Suprapubic skin (tissue), 4 donors: ENCODE data around the gene SMTNL2.

Experiments
- EP300 ChIP-seq: sonication (generic); formaldehyde crosslinking; IDR thresholded peaks from one replicate; pipeline ENCODE4 v1.6.1; 2017; ENCODE audit warnings: antibody characterized with exemption
- POLR2A ChIP-seq, 2 donors: fragments of 450-650 bp; IDR thresholded peaks; one replicate each; pipeline ENCODE4 v1.6.1; 2017; ENCODE audit warnings: antibody characterized with exemption in 2 of 2, mild to moderate bottlenecking in 2 of 2, moderate library complexity in 2 of 2
- POLR2AphosphoS5 ChIP-seq, 3 donors: sonication (generic); formaldehyde crosslinking; IDR thresholded peaks; one replicate each; pipeline ENCODE4 v1.6.1; 2017; ENCODE audit warnings: antibody characterized with exemption in 3 of 3
- TF ChIP-seq, protein P1 (sequence below), 2 donors: fragments of 200-600 bp in 1 of 2; fragments of 450-650 bp in 1 of 2; sonication (generic) in 1 of 2; IDR thresholded peaks; one replicate each; pipeline ENCODE4 v1.5.1; 2016 to 2019; ENCODE audit warnings: antibody characterized with exemption in 2 of 2, mild to moderate bottlenecking in 1 of 2, moderate library complexity in 1 of 2

DNA sequence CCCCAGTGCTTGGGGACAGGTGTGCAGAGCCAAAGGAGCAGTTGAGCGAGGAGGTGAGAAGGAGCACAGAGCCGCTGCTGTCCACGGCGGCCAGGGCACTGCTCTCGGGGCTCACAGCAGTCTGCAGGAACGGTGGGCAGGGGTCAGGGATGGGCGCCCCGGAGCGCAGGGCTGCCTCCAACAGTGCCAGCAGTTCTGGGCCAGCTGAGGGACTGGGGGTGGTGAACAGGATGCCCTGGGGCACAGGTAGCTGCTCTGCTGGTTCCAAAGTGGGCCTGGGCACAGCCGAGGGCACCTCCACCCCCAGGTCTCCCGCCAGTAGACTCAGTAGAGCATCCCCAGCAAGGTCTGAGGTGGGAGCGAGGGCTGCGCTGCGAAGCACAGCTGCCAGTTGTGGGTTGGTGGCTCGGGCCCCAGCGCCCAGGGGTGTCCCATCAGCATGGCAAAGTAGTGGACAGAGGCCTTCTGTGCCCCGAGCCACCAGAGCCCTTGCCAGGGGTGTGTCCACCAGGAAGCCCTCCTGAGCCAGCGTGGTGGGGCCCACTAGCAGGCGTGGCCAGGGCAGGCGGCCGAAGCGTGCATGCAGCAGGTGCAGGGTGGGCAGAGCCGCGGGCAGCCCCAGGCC, 25.9 kb upstream of the SMTNL2 start:
- TF ChIP-seq, protein P1, sequence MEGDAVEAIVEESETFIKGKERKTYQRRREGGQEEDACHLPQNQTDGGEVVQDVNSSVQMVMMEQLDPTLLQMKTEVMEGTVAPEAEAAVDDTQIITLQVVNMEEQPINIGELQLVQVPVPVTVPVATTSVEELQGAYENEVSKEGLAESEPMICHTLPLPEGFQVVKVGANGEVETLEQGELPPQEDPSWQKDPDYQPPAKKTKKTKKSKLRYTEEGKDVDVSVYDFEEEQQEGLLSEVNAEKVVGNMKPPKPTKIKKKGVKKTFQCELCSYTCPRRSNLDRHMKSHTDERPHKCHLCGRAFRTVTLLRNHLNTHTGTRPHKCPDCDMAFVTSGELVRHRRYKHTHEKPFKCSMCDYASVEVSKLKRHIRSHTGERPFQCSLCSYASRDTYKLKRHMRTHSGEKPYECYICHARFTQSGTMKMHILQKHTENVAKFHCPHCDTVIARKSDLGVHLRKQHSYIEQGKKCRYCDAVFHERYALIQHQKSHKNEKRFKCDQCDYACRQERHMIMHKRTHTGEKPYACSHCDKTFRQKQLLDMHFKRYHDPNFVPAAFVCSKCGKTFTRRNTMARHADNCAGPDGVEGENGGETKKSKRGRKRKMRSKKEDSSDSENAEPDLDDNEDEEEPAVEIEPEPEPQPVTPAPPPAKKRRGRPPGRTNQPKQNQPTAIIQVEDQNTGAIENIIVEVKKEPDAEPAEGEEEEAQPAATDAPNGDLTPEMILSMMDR (IDR thresholded peaks at IDR 0.05) = no peak
- TF ChIP-seq EP300 (no peak), POLR2AphosphoS5 (IDR thresholded peaks at IDR 0.05) (no peak), POLR2A (IDR thresholded peaks at IDR 0.05) (no peak)
